Endodermal cell (in vitro differentiated cells): Measurements from ENCODE around the gene FILIP1. TPM values are rescaled to one million over a fixed set of nuclear protein-coding genes. Genes with fewer than 3 reads are reported as not detected.

ENCODE experiments used
- DNase-seq: peaks from one replicate; pipeline ENCODE4 v3.0.0-alpha.2; 2017
- H3K27ac ChIP-seq: 2 replicates; pipeline ENCODE4 v1.5.1; 2013; ENCODE audit warnings: mild to moderate bottlenecking, low read depth, low read length, moderate library complexity
- H3K27me3 ChIP-seq: 2 replicates; pipeline ENCODE4 v1.6.1; 2013; ENCODE audit warnings: mild to moderate bottlenecking, low read length, moderate library complexity; ENCODE audit not compliant: insufficient read depth, control insufficient read depth, poor library complexity, severe bottlenecking
- H3K36me3 ChIP-seq: 2 replicates; pipeline ENCODE4 v1.7.0; 2013; ENCODE audit warnings: mild to moderate bottlenecking, low read length, moderate library complexity; ENCODE audit not compliant: control insufficient read depth, insufficient read depth
- H3K4me1 ChIP-seq: one replicate; pipeline ENCODE4 v1.7.0; 2013; ENCODE audit warnings: low read length; ENCODE audit not compliant: control insufficient read depth, insufficient read depth
- H3K4me3 ChIP-seq: 2 replicates; pipeline ENCODE4 v1.5.1; 2013; ENCODE audit warnings: mild to moderate bottlenecking, low read length, moderate library complexity
- H3K9ac ChIP-seq: 2 replicates; pipeline ENCODE4 v1.6.1; 2013; ENCODE audit warnings: mild to moderate bottlenecking, low read length, moderate library complexity; ENCODE audit not compliant: poor library complexity, severe bottlenecking; ENCODE audit errors: extremely low read depth
- H3K9me3 ChIP-seq: 2 replicates; pipeline ENCODE4 v1.6.1; 2013; ENCODE audit warnings: mild to moderate bottlenecking, low read length, moderate library complexity; ENCODE audit not compliant: control insufficient read depth
- H3K27ac Mint-ChIP-seq: 2 replicates; pipeline ENCODE4 v1.8.0; 2020; ENCODE audit warnings: mixed read lengths
- H3K27me3 Mint-ChIP-seq: 2 replicates; pipeline ENCODE4 v1.8.0; 2021; ENCODE audit warnings: mild to moderate bottlenecking, mixed read lengths; ENCODE audit not compliant: insufficient read depth
- H3K36me3 Mint-ChIP-seq: 2 replicates; pipeline ENCODE4 v1.8.0; 2020; ENCODE audit warnings: low read depth, mixed read lengths
- H3K4me1 Mint-ChIP-seq: 2 replicates; pipeline ENCODE4 v1.8.0; 2020; ENCODE audit warnings: mixed read lengths
- H3K4me3 Mint-ChIP-seq: 2 replicates; pipeline ENCODE4 v1.8.0; 2020; ENCODE audit warnings: mild to moderate bottlenecking, moderate library complexity, mixed read lengths
- H3K9me3 Mint-ChIP-seq: 2 replicates; pipeline ENCODE4 v1.8.0; 2020; ENCODE audit warnings: mild to moderate bottlenecking, mixed read lengths
- WGBS, 2 experiments: methylation state at CpG; one replicate each; pipeline versions ENCODE4 v1.1.5 to v1.1.7; 2013; ENCODE audit warnings: missing lambda C conversion rate in 2 of 2, mixed read lengths in 1 of 2; ENCODE audit not compliant: insufficient coverage in 1 of 2, insufficient read length in 1 of 2; 5-methylcytosine and 5-hydroxymethylcytosine counted together
- total RNA-seq, 2 donors: library from RNA; stranded (reverse); fragmentation: NEBNext Ultra II Directional in 1 of 2; extraction: Animal tissue kit (Norgen Biotek cat#: 25700) in 1 of 2; gene quantifications; 2 replicates in 1 of 2; 3 replicates in 1 of 2; pipeline ENCODE4 v1.2.1, GENCODE V29; 2021
- TF ChIP-seq, protein P1 (sequence below): fragments of 200-600 bp; sonication (generic); conservative IDR thresholded peaks from 2 replicates; pipeline ENCODE4 v1.5.0; 2021; ENCODE audit warnings: antibody characterized with exemption, mild to moderate bottlenecking

Gene FILIP1
- total RNA-seq, 2 donors from 2014 or later: 0.35 TPM

DNA sequence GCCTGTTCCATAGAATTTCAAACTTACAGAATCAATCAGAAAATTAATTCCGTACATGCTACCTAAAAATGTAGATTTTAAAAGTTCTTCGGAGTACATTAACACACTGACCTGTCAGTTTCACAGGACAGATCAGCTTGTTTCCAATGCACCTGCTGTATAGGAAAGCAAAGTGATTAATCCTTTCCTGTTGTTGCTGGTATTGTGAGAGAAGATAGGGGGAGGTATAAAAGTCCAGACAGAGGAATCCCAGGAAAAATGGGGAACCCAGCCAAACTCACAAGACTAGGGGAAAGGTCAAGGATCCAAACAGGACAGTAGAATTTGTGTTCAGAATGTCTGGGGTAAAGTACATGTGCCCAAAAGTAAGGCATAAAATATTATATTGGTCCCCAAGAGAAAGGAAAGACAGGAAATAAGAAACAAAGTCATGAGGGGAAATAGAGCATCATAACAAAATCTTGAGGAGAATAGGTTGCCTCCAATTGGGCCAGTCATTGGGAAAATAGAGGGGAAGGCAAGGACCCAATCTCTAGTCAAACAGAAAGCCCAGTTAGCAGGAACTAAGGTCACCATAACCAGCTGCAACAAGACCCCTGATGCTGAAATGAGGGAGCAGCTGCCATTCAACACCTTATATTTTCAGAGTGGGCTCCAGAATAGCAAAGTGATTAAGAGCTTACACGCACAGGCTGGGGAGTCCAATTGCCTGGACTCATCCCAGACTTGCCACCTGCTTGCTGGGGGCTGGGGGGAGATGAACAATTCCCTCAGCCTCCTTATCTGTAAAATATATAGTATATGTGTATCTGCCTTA is 10.3 kb downstream of the FILIP1 start:
- Histone ChIP-seq H3K9me3 (no peaks in the 10 kb centered on the region), H3K4me1 (peaks cover 6% of the 10 kb centered on the region), H3K27me3 (no peaks in the 10 kb centered on the region), H3K36me3 (no peaks in the 10 kb centered on the region), H3K27ac (no peak overlapping the region), H3K9ac (no peak overlapping the region), H3K4me3 (no peak overlapping the region)
- no peak for DNase-seq
- Mint-ChIP-seq H3K36me3 (no peaks in the 10 kb centered on the region), H3K27ac (no peak overlapping the region), H3K9me3 (no peaks in the 10 kb centered on the region), H3K4me1 (peaks cover 17% of the 10 kb centered on the region), H3K27me3 (no peaks in the 10 kb centered on the region), H3K4me3 (no peak overlapping the region)
- TF ChIP-seq, protein P1, sequence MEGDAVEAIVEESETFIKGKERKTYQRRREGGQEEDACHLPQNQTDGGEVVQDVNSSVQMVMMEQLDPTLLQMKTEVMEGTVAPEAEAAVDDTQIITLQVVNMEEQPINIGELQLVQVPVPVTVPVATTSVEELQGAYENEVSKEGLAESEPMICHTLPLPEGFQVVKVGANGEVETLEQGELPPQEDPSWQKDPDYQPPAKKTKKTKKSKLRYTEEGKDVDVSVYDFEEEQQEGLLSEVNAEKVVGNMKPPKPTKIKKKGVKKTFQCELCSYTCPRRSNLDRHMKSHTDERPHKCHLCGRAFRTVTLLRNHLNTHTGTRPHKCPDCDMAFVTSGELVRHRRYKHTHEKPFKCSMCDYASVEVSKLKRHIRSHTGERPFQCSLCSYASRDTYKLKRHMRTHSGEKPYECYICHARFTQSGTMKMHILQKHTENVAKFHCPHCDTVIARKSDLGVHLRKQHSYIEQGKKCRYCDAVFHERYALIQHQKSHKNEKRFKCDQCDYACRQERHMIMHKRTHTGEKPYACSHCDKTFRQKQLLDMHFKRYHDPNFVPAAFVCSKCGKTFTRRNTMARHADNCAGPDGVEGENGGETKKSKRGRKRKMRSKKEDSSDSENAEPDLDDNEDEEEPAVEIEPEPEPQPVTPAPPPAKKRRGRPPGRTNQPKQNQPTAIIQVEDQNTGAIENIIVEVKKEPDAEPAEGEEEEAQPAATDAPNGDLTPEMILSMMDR: no peak
- WGBS, 2 experiments: 93 to 100% methylated on average over 2 to 3 of the region's 3 CpGs

DNA sequence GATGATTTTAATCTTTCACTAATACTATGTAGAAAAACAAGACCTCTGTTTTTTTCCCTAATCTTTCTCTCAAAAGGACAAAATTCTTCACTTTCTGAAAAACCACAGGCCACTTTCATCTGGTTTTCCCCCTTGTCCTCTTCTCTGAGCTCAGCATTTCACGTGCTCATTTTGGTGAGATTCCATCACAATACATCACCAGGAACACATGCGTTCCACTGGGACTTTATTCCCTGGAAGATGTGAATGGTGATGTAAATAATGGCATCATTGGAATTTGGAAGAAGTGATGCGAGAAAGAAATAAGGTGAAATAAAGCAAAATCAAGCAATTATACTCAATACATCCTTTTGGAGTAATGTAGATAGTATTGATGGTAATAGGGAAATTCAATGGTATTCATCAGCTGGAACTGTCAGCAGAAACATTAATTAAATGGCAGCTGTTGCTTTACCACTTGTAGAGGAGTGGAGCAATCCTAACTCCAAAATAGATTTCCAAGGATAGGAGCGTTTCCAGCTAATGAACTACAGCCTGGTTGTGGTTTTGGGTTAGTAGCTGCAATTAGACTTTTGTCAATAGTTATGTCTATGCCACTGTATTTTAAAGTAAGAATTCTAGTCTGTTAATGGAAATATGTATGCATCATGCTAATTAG is 11.5 kb downstream of the FILIP1 start:
- H3K9me3 Mint-ChIP-seq: no peaks in the 10 kb centered on the region
- H3K36me3 Mint-ChIP-seq: no peaks in the 10 kb centered on the region
- Histone ChIP-seq H3K27ac (no peak overlapping the region), H3K9ac (no peak overlapping the region), H3K4me1 (peaks cover 3% of the 10 kb centered on the region), H3K4me3 (no peak overlapping the region), H3K36me3 (no peaks in the 10 kb centered on the region), H3K27me3 (no peaks in the 10 kb centered on the region), H3K9me3 (no peaks in the 10 kb centered on the region)
- H3K27me3 Mint-ChIP-seq: no peaks in the 10 kb centered on the region
- DNase-seq: no peak
- TF ChIP-seq, protein P1: no peak
- WGBS, 2 experiments: 86% methylated on average over 4 of the region's 4 CpGs; no CpG with 5 or more reads in 1 of the 2 experiments
- H3K4me1 Mint-ChIP-seq: peaks cover 7% of the 10 kb centered on the region
- H3K4me3 Mint-ChIP-seq: no peak overlapping the region
- H3K27ac Mint-ChIP-seq: no peak overlapping the region

DNA sequence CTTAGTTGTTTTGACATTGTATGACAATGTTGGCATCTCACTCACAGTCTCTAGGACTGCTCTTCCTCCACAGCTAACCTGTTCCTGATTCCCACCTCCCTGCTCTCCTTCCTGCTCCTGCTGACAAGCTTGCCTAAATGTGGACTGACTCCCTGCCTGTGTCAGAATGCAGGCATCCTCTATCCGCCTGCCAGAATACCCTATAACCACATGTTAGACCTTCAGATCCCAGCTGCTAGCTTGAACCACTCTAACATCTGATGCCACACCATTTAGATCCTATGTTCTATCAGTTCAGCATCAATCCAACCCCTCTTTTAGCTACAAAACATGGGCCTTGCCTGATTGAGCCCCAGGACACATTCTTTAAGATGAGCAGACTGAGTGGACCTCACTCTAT is 12.2 kb downstream of the FILIP1 start:
- no peaks in the 10 kb centered on the region for H3K36me3 Mint-ChIP-seq

More for the DNA sequence above, 12.2 kb downstream of the FILIP1 start:
- no peaks in the 10 kb centered on the region for H3K9me3 Mint-ChIP-seq
- peaks cover 7% of the 10 kb centered on the region for H3K4me1 Mint-ChIP-seq
- Histone ChIP-seq H3K36me3 (no peaks in the 10 kb centered on the region), H3K4me1 (peaks cover 3% of the 10 kb centered on the region), H3K27me3 (no peaks in the 10 kb centered on the region), H3K9me3 (no peaks in the 10 kb centered on the region), H3K4me3 (no peak overlapping the region), H3K27ac (no peak overlapping the region), H3K9ac (no peak overlapping the region)
- WGBS, 2 experiments: 46 to 80% methylated on average over 1 of the region's 1 CpG
- H3K4me3 Mint-ChIP-seq: no peak overlapping the region
- TF ChIP-seq, protein P1: no peak
- no peaks in the 10 kb centered on the region for H3K27me3 Mint-ChIP-seq
- peak overlapping the region; percentile 9 for H3K27ac Mint-ChIP-seq
- peak; percentile 68 for DNase-seq
